ENCODE results near the gene C2orf76. TPM values are rescaled to one million over a fixed set of nuclear protein-coding genes. Genes with fewer than 3 reads are reported as not detected.

The C2orf76 gene
- total RNA-seq, 1 donor from 2014 or later: 8.4 TPM

- Mint-ChIP-seq H3K27me3 (no peaks in the 10 kb centered on the region), H3K4me1 (ENCODE audit: low read depth) (peaks cover 24% of the 10 kb centered on the region), H3K9me3 (ENCODE audit: low read depth) (peaks cover under 1% of the 10 kb centered on the region), H3K4me3 (ENCODE audit: low read depth) (peak overlapping the region; percentile 91), H3K36me3 (ENCODE audit: insufficient read depth) (peaks cover 25% of the 10 kb centered on the region), H3K27ac (peak overlapping the region; percentile 97)
- peak; percentile 41 for DNase-seq (ENCODE audit: low spot score, unreplicated experiment)
- TF ChIP-seq, protein P1, sequence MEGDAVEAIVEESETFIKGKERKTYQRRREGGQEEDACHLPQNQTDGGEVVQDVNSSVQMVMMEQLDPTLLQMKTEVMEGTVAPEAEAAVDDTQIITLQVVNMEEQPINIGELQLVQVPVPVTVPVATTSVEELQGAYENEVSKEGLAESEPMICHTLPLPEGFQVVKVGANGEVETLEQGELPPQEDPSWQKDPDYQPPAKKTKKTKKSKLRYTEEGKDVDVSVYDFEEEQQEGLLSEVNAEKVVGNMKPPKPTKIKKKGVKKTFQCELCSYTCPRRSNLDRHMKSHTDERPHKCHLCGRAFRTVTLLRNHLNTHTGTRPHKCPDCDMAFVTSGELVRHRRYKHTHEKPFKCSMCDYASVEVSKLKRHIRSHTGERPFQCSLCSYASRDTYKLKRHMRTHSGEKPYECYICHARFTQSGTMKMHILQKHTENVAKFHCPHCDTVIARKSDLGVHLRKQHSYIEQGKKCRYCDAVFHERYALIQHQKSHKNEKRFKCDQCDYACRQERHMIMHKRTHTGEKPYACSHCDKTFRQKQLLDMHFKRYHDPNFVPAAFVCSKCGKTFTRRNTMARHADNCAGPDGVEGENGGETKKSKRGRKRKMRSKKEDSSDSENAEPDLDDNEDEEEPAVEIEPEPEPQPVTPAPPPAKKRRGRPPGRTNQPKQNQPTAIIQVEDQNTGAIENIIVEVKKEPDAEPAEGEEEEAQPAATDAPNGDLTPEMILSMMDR (IDR thresholded peaks at IDR 0.05; ENCODE audit: unreplicated experiment): no peak
Measured at GRCh38 chr2:119367472-119368099, 952 bp upstream of the C2orf76 start.

DNA sequence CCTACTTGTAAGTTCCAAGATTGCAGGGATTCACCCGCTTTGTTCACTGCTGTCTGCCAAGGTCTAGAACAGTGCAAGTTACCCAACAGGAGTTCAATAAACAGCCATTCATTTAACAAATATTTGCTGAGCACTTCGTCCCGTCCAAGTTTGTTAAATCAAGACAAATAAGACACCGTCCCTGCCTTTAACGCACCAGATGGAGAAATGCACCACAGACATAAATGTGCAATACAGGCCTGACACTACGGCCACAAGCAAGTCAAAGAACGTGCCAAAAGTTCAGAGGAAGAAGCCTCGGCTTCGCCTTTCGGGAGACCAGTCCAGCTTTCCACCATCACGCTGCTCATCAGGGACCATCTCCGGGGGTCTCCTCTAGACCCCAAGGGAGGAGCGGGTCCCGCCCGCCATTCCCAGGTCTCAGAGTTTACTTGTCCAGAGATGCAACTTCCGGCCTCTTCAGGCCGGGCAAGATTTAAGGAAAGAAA, 429 bp downstream of the C2orf76 start:
- peak overlapping the region; percentile 91 for H3K4me3 Mint-ChIP-seq (ENCODE audit: low read depth)
- H3K27ac Mint-ChIP-seq: peak overlapping the region; percentile 97
- H3K36me3 Mint-ChIP-seq (ENCODE audit: insufficient read depth): peaks cover 14% of the 10 kb centered on the region
- TF ChIP-seq, protein P1 (IDR thresholded peaks at IDR 0.05; ENCODE audit: unreplicated experiment): no peak
- peaks cover 23% of the 10 kb centered on the region for H3K4me1 Mint-ChIP-seq (ENCODE audit: low read depth)
- no peaks in the 10 kb centered on the region for H3K9me3 Mint-ChIP-seq (ENCODE audit: low read depth)
- no peaks in the 10 kb centered on the region for H3K27me3 Mint-ChIP-seq
- DNase-seq (ENCODE audit: low spot score, unreplicated experiment): no peak

GRCh38 chr2:119365436-119365835, 1.2 kb downstream of the C2orf76 start:
- H3K4me1 Mint-ChIP-seq (ENCODE audit: low read depth): peaks cover 23% of the 10 kb centered on the region

GRCh38 chr2:119364798-119365197, 1.8 kb downstream of the C2orf76 start:
- H3K9me3 Mint-ChIP-seq (ENCODE audit: low read depth): no peaks in the 10 kb centered on the region
- H3K27me3 Mint-ChIP-seq: no peaks in the 10 kb centered on the region
- no peak for DNase-seq (ENCODE audit: low spot score, unreplicated experiment)
- H3K27ac Mint-ChIP-seq: no peak overlapping the region
- H3K4me1 Mint-ChIP-seq (ENCODE audit: low read depth): peaks cover 25% of the 10 kb centered on the region
- peaks cover 6% of the 10 kb centered on the region for H3K36me3 Mint-ChIP-seq (ENCODE audit: insufficient read depth)
- H3K4me3 Mint-ChIP-seq (ENCODE audit: low read depth): peak overlapping the region; percentile 91
- TF ChIP-seq, protein P1 (IDR thresholded peaks at IDR 0.05; ENCODE audit: unreplicated experiment): no peak

More at GRCh38 chr2:119365436-119365835, 1.2 kb downstream of the C2orf76 start:
- H3K4me3 Mint-ChIP-seq (ENCODE audit: low read depth): peak overlapping the region; percentile 91
- TF ChIP-seq, protein P1 (IDR thresholded peaks at IDR 0.05; ENCODE audit: unreplicated experiment): no peak
- H3K36me3 Mint-ChIP-seq (ENCODE audit: insufficient read depth): peaks cover 10% of the 10 kb centered on the region
- H3K9me3 Mint-ChIP-seq (ENCODE audit: low read depth): no peaks in the 10 kb centered on the region
- DNase-seq (ENCODE audit: low spot score, unreplicated experiment): no peak
- H3K27ac Mint-ChIP-seq: peak overlapping the region; percentile 97
- no peaks in the 10 kb centered on the region for H3K27me3 Mint-ChIP-seq

DNA sequence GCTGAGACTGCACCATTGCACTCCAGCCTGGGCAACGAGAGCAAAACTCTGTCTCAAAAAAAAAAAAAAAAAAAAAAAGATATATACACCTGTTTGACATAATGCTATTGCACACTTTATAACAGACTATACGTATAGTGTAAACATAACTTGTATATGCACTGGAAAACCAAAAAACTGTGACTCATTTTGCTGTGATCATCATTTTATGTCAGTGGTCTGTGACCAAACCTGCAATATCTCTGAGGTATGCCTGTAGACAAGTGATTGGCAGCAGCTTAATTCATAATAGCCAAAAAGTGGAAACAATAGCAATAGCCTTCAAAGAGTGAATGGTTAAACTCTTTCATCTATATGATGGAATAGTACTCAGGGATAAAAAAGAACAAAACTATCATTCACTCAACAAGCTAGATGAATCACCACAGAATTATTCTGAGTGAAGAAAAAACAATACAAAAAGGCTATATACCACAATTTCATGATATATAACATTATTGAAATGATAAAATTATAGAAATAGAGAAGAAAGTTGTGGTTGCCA, 6.1 kb downstream of the C2orf76 start:
- TF ChIP-seq, protein P1 (IDR thresholded peaks at IDR 0.05; ENCODE audit: unreplicated experiment): no peak
- Mint-ChIP-seq H3K27ac (no peak overlapping the region), H3K4me1 (ENCODE audit: low read depth) (peaks cover 29% of the 10 kb centered on the region), H3K9me3 (ENCODE audit: low read depth) (peaks cover 6% of the 10 kb centered on the region), H3K36me3 (ENCODE audit: insufficient read depth) (peaks cover 3% of the 10 kb centered on the region), H3K27me3 (no peaks in the 10 kb centered on the region), H3K4me3 (ENCODE audit: low read depth) (no peak overlapping the region)
- no peak for DNase-seq (ENCODE audit: low spot score, unreplicated experiment)
